CD14-positive monocyte (primary cell): ENCODE data around the gene ROR1. TPM values are rescaled to one million over a fixed set of nuclear protein-coding genes. Genes with fewer than 3 reads are reported as not detected.

Experiments
- DNase-seq, 3 donors: peaks; one replicate each; pipeline ENCODE4 v3.0.0-alpha.2; 2011 to 2022
- H2AFZ ChIP-seq: 2 replicates; pipeline ENCODE4 v1.6.0; 2012; ENCODE audit warnings: mild to moderate bottlenecking, low read depth, low read length, inconsistent platforms; ENCODE audit not compliant: insufficient read depth, poor library complexity, severe bottlenecking
- H3K27ac ChIP-seq, 2 donors: 1 replicate in 1 of 2; 2 replicates in 1 of 2; pipeline ENCODE4 v1.5.1; 2012 to 2013; ENCODE audit warnings: low read length in 2 of 2, control low read depth in 1 of 2, inconsistent platforms in 1 of 2, low read depth in 1 of 2, mild to moderate bottlenecking in 1 of 2
- H3K27me3 ChIP-seq, 2 donors: one replicate each; pipeline versions ENCODE4 v1.6.0 to v1.6.1; 2011 to 2013; ENCODE audit warnings: low read length in 2 of 2; ENCODE audit not compliant: control insufficient read depth in 2 of 2, insufficient read depth in 2 of 2
- H3K36me3 ChIP-seq, 2 donors: replicated peaks in 1 of 2; 1 replicate in 1 of 2; 2 replicates in 1 of 2; pipeline versions ENCODE4 v1.5.1 to v1.6.1; 2012 to 2013; ENCODE audit warnings: low read length in 2 of 2, control low read depth in 1 of 2, inconsistent platforms in 1 of 2, mild to moderate bottlenecking in 1 of 2; ENCODE audit not compliant: insufficient read depth in 2 of 2, control insufficient read depth in 1 of 2
- H3K4me1 ChIP-seq, 2 donors: 1 replicate in 1 of 2; 2 replicates in 1 of 2; pipeline versions ENCODE4 v1.5.1 to v1.6.1; 2012 to 2013; ENCODE audit warnings: low read length in 2 of 2, control low read depth in 1 of 2, inconsistent platforms in 1 of 2, mild to moderate bottlenecking in 1 of 2, moderate library complexity in 1 of 2; ENCODE audit not compliant: insufficient read depth in 2 of 2, control insufficient read depth in 1 of 2
- H3K4me2 ChIP-seq: replicated peaks from 2 replicates; pipeline ENCODE3; 2012; ENCODE audit warnings: low read length, moderate library complexity, mild to moderate bottlenecking; ENCODE audit not compliant: poor library complexity, severe bottlenecking; ENCODE audit errors: extremely low read depth
- H3K4me3 ChIP-seq, 3 experiments: fragments of 200-600 bp in 1 of 3; sonication (generic) in 1 of 3; replicated peaks in 1 of 3; 1 replicate in 2 of 3; 2 replicates in 1 of 3; pipeline ENCODE4 v1.5.1; 2011 to 2013; ENCODE audit warnings: low read length in 3 of 3, mild to moderate bottlenecking in 3 of 3, control low read depth in 2 of 3, low read depth in 2 of 3, inconsistent platforms in 1 of 3, moderate library complexity in 1 of 3
- H3K79me2 ChIP-seq: 2 replicates; pipeline ENCODE4 v1.6.0; 2012; ENCODE audit warnings: mild to moderate bottlenecking, control low read depth, inconsistent platforms, low read length, moderate library complexity; ENCODE audit not compliant: insufficient read depth
- H3K9ac ChIP-seq: 2 replicates; pipeline ENCODE4 v1.6.0; 2017; ENCODE audit warnings: low read length, mild to moderate bottlenecking; ENCODE audit not compliant: insufficient read depth, poor library complexity, severe bottlenecking
- H3K9me3 ChIP-seq, 2 donors: replicated peaks in 1 of 2; 1 replicate in 1 of 2; 2 replicates in 1 of 2; pipeline versions ENCODE4 v1.5.1 to v1.6.1; 2012 to 2013; ENCODE audit warnings: low read length in 2 of 2, control low read depth in 1 of 2; ENCODE audit not compliant: control insufficient read depth in 1 of 2, insufficient read depth in 1 of 2
- H4K20me1 ChIP-seq: 2 replicates; pipeline ENCODE4 v1.6.0; 2012; ENCODE audit warnings: mild to moderate bottlenecking, low read length, control low read depth, moderate library complexity; ENCODE audit not compliant: insufficient read depth
- H3K27ac Mint-ChIP-seq, 7 donors: one replicate each; pipeline ENCODE4 v1.8.0; 2020; ENCODE audit warnings: mild to moderate bottlenecking in 7 of 7, mixed read lengths in 7 of 7, moderate library complexity in 6 of 7, inconsistent platforms in 2 of 7
- H3K27me3 Mint-ChIP-seq, 3 donors: one replicate each; pipeline ENCODE4 v1.8.0; 2021 to 2022; ENCODE audit warnings: low read depth in 3 of 3, mild to moderate bottlenecking in 3 of 3, mixed read lengths in 3 of 3, moderate library complexity in 3 of 3, inconsistent platforms in 1 of 3
- H3K36me3 Mint-ChIP-seq, 2 donors: one replicate each; pipeline ENCODE4 v1.8.0; 2020; ENCODE audit warnings: mixed read lengths in 2 of 2, inconsistent platforms in 1 of 2, mild to moderate bottlenecking in 1 of 2
- H3K4me1 Mint-ChIP-seq: one replicate; pipeline ENCODE4 v1.8.0; 2020; ENCODE audit warnings: mild to moderate bottlenecking, mixed read lengths
- H3K4me3 Mint-ChIP-seq, 2 donors: one replicate each; pipeline ENCODE4 v1.8.0; 2020; ENCODE audit warnings: mild to moderate bottlenecking in 2 of 2, mixed read lengths in 2 of 2, moderate library complexity in 1 of 2
- H3K9me3 Mint-ChIP-seq, 7 donors: one replicate each; pipeline ENCODE4 v1.8.0; 2020 to 2022; ENCODE audit warnings: mixed read lengths in 7 of 7, mild to moderate bottlenecking in 6 of 7, moderate library complexity in 6 of 7, inconsistent platforms in 2 of 7
- CTCF ChIP-seq: fragments of 200-600 bp; IDR thresholded peaks from one replicate; pipeline ENCODE4 v1.8.0; 2022; ENCODE audit warnings: antibody characterized with exemption, mild to moderate bottlenecking
- WGBS: methylation state at CpG from one replicate; pipeline ENCODE4 v1.1.5; 2013; ENCODE audit warnings: missing lambda C conversion rate; ENCODE audit not compliant: insufficient coverage; 5-methylcytosine and 5-hydroxymethylcytosine counted together
- intact Hi-C, 2 donors: fragments of 100-400 bp; cut with micrococcal nuclease; formaldehyde crosslinking; loops; one replicate each; pipeline versions ENCODE4 v1.15.0 to v1.15.1; 2023
- polyA plus RNA-seq, 3 donors: library from polyadenylated mRNA; depleted of rRNA in 1 of 3; unstranded in 2 of 3; stranded (reverse) in 1 of 3; fragments of 300-500 nt in 2 of 3; fragments of >200 nt in 1 of 3; fragmentation: Illumina TruSeq in 2 of 3; gene quantifications; 1 replicate in 2 of 3; 2 replicates in 1 of 3; pipeline ENCODE4 v1.2.3, GENCODE V29; 2012 to 2021

Gene ROR1
- polyA plus RNA-seq, 3 donors, result not detected

- WGBS, result 100% methylated on average over 1 of the region's 5 CpGs
- no peak overlapping the region for H3K27ac Mint-ChIP-seq
Measured at GRCh38 chr1:63984930-63985290, 211.1 kb downstream of the ROR1 start.

GRCh38 chr1:63987014-63987627 lies 213.3 kb downstream of the ROR1 start:
- no peak overlapping the region for H2AFZ ChIP-seq
- H3K4me1 ChIP-seq, result no peaks in the 10 kb centered on the region
- Mint-ChIP-seq H3K4me1 (no peaks in the 10 kb centered on the region), H3K27me3 (peaks cover 0 to 1% (median 0%) of the 10 kb centered on the region in 3 donors), H3K4me3 (no peak overlapping the region), H3K27ac (no peak overlapping the region), H3K36me3 (no peaks in the 10 kb centered on the region), H3K9me3 (no peaks in the 10 kb centered on the region)
- intact Hi-C loops, result no loop called here
- no peaks in the 10 kb centered on the region for H3K36me3 ChIP-seq
- no peaks in the 10 kb centered on the region for H4K20me1 ChIP-seq
- no peak overlapping the region for H3K4me2 ChIP-seq
- no peak for DNase-seq
- H3K79me2 ChIP-seq, result no peaks in the 10 kb centered on the region
- H3K4me3 ChIP-seq, result no peak overlapping the region
- no peak overlapping the region for H3K9ac ChIP-seq
- H3K27me3 ChIP-seq, result no peaks in the 10 kb centered on the region
- no peak overlapping the region for H3K27ac ChIP-seq
- no peak for TF ChIP-seq CTCF
- no CpG with 5 or more reads among the region's 2 CpGs for WGBS
- H3K9me3 ChIP-seq, result no peaks in the 10 kb centered on the region

More at GRCh38 chr1:63984930-63985290, 211.1 kb downstream of the ROR1 start:
- no peak overlapping the region for H3K4me3 ChIP-seq
- no peak overlapping the region for H3K4me2 ChIP-seq
- Mint-ChIP-seq H3K9me3 (no peaks in the 10 kb centered on the region), H3K36me3 (no peaks in the 10 kb centered on the region), H3K27me3 (peaks cover 0 to 1% (median 0%) of the 10 kb centered on the region in 3 donors), H3K4me1 (no peaks in the 10 kb centered on the region), H3K4me3 (no peak overlapping the region)
- DNase-seq, result no peak
- no peaks in the 10 kb centered on the region for H3K36me3 ChIP-seq
- H3K27ac ChIP-seq, result no peak overlapping the region
- intact Hi-C loops, result no loop called here
- H4K20me1 ChIP-seq, result no peaks in the 10 kb centered on the region
- H3K9me3 ChIP-seq, result no peaks in the 10 kb centered on the region
- no peaks in the 10 kb centered on the region for H3K27me3 ChIP-seq
- no peak overlapping the region for H2AFZ ChIP-seq
- H3K79me2 ChIP-seq, result no peaks in the 10 kb centered on the region
- no peak overlapping the region for H3K9ac ChIP-seq
- no peak for TF ChIP-seq CTCF
- no peaks in the 10 kb centered on the region for H3K4me1 ChIP-seq
